Effector CD8-positive, alpha-beta T cell (primary cell): ENCODE data around the gene KDM6B.

ENCODE experiments used
- DNase-seq: peaks from one replicate; lab custom pipeline; 2025; lab: John Stamatoyannopoulos, UW

KDM6B gene

DNA sequence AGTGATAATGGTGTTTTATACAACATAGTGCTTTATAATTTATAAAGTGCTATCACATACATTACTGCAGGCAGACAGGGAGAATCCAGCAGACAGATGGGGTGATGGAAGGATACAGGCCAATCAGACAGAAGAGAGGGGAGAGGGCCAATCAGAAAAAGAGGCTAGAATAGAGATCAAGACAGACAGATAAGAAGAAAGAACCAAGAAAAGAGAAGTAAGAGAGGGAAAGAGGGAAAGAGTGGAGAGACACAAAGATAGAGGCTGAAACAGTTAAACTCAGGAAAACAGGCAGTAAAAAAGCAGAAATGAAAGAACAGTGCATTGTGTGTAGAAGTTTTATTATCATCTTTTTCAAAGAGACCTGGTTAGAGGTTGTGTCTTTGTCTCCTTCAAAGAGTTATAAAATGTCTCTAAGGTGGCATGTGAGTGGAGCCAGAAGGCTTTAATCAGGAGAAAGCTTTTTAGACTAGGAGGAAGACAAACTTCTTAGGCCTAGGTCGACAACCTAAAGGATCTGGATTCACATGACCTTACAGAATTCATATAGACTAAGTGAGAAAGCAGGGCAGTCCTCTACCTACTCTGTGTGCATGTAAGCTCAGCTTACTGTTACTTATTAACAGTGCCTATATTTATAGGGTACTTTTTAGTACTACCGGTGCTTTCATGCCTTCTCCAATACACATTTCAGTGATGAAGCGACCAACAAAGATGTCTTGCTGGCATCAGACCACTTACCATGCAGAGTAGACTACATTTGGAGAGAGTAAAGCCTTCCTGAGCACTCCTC, 46.3 kb downstream of the KDM6B start:
- no peak for DNase-seq

GRCh38 chr17:7881276-7882054, 47.4 kb downstream of the KDM6B start:
- no peak for DNase-seq

- DNase-seq = no peak
These were observed 48.1 kb downstream of the KDM6B start for GRCh38 chr17:7882068-7882467.

- no peak for DNase-seq
These were observed 48.6 kb downstream of the KDM6B start for GRCh38 chr17:7882629-7883028.
